ENCODE data around the gene STYX. TPM values are rescaled to one million over a fixed set of nuclear protein-coding genes. Genes with fewer than 3 reads are reported as not detected.

The STYX gene
- total RNA-seq, 1 experiment from 2014 or later = 22.8 TPM

GRCh38 chr14:52733824-52734223, 3.9 kb downstream of the STYX start:
- ChIA-PET CTCF (no interaction called here), POLR2A (no interaction called here)

GRCh38 chr14:52735921-52736489, 6.0 kb downstream of the STYX start:
- Mint-ChIP-seq H3K27me3 (ENCODE audit: low read depth) (no peaks in the 10 kb centered on the region), H3K27ac (peak overlapping the region; percentile 52), H3K4me3 (0 out of 2 replicates have a peak overlapping the region, but pooled peaks have one; percentile 4), H3K9me3 (peaks cover 5% of the 10 kb centered on the region), H3K36me3 (peaks cover 18% of the 10 kb centered on the region), H3K4me1 (peaks cover 62% of the 10 kb centered on the region)
- ChIA-PET POLR2A (no interaction called here), CTCF (interaction anchor here (1.1 to 1.5 kb wide), 2 partner anchors 22 to 560 kb away, joined by 3 read pairs; no protein-coding TSS in a partner anchor)
- peak; percentile 24 for ATAC-seq
- TF ChIP-seq ZSCAN18 (CRISPR knock-in tag; IDR thresholded peaks at IDR 0.05) = no peak
- no peak for TF ChIP-seq PREB (CRISPR knock-in tag; IDR thresholded peaks at IDR 0.05; ENCODE audit: borderline replicate concordance)
- no peak for TF ChIP-seq SMAD3 (CRISPR knock-in tag; IDR thresholded peaks at IDR 0.05; ENCODE audit: borderline replicate concordance)
- DNase-seq (ENCODE audit: low spot score) = no peak

More at GRCh38 chr14:52733824-52734223, 3.9 kb downstream of the STYX start:
- ATAC-seq = no peak
- Mint-ChIP-seq H3K4me1 (peaks cover 63% of the 10 kb centered on the region), H3K36me3 (peaks cover 15% of the 10 kb centered on the region), H3K4me3 (peak overlapping the region; percentile 36), H3K9me3 (peaks cover 5% of the 10 kb centered on the region), H3K27me3 (ENCODE audit: low read depth) (no peaks in the 10 kb centered on the region), H3K27ac (peak overlapping the region; percentile 70)
- TF ChIP-seq CDX4 (CRISPR knock-in tag; IDR thresholded peaks at IDR 0.05; ENCODE audit: borderline replicate concordance) = no peak
- no peak for TF ChIP-seq GRHL2 (CRISPR knock-in tag; IDR thresholded peaks at IDR 0.05; ENCODE audit: insufficient replicate concordance, severe bottlenecking)
- TF ChIP-seq GTF2I (CRISPR knock-in tag; conservative IDR thresholded peaks at IDR 0.05) = no peak
- TF ChIP-seq MLX (CRISPR knock-in tag; IDR thresholded peaks at IDR 0.05) = no peak
- TF ChIP-seq PREB (CRISPR knock-in tag; IDR thresholded peaks at IDR 0.05; ENCODE audit: borderline replicate concordance) = no peak
- TF ChIP-seq AR (CRISPR knock-in tag; IDR thresholded peaks at IDR 0.05) = no peak
- TF ChIP-seq ZNF396 (CRISPR knock-in tag; IDR thresholded peaks at IDR 0.05; ENCODE audit: borderline replicate concordance) = no peak
- peak; percentile 38 for DNase-seq (ENCODE audit: low spot score)

- Mint-ChIP-seq H3K27ac (no peak overlapping the region), H3K27me3 (ENCODE audit: low read depth) (no peaks in the 10 kb centered on the region), H3K9me3 (peaks cover 5% of the 10 kb centered on the region), H3K4me3 (no peak overlapping the region), H3K36me3 (peaks cover 18% of the 10 kb centered on the region), H3K4me1 (peaks cover 61% of the 10 kb centered on the region)
- DNase-seq (ENCODE audit: low spot score) (no peak), ATAC-seq (no peak)
- CTCF ChIA-PET = no interaction called here
- POLR2A ChIA-PET = no interaction called here
- no peak for TF ChIP-seq STAT6 (CRISPR knock-in tag; conservative IDR thresholded peaks at IDR 0.05; ENCODE audit: low read depth)
- TF ChIP-seq NR3C1 (CRISPR knock-in tag; conservative IDR thresholded peaks at IDR 0.05; ENCODE audit: low read depth) = no peak
- TF ChIP-seq ZNF121 (CRISPR knock-in tag; IDR thresholded peaks at IDR 0.05) = no peak
- TF ChIP-seq NFYB (CRISPR knock-in tag; conservative IDR thresholded peaks at IDR 0.05; ENCODE audit: low read depth) = no peak
- no peak for TF ChIP-seq SMAD3 (CRISPR knock-in tag; IDR thresholded peaks at IDR 0.05; ENCODE audit: borderline replicate concordance)
- TF ChIP-seq HMGXB4 (CRISPR knock-in tag; IDR thresholded peaks at IDR 0.05) = no peak
- no peak for TF ChIP-seq NFE2L1 (CRISPR knock-in tag; IDR thresholded peaks at IDR 0.05)
Measured at GRCh38 chr14:52738409-52738808, 8.4 kb downstream of the STYX start.
